ENCODE data around the gene SLC23A3.

DNA sequence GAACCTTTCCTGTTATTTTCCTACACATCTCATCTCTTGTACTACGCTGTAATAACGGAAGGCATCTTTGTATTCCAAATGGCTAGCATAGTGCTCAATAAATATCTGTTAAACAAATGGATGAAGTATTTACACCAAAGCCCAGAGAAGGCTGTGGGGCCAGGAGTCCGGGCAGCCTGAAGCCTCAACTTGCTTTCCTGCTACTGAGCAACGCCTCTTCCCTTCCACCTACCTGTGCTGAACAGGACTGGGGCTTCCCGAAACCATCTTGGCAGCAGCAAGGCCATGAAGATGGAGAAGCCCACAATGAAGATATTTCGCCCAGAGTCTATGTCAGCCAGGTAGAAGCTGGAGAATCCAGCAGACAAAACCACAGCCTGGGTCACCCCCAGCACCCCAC is 6.7 kb downstream of the SLC23A3 start:
- TF ChIP-seq, protein P1, sequence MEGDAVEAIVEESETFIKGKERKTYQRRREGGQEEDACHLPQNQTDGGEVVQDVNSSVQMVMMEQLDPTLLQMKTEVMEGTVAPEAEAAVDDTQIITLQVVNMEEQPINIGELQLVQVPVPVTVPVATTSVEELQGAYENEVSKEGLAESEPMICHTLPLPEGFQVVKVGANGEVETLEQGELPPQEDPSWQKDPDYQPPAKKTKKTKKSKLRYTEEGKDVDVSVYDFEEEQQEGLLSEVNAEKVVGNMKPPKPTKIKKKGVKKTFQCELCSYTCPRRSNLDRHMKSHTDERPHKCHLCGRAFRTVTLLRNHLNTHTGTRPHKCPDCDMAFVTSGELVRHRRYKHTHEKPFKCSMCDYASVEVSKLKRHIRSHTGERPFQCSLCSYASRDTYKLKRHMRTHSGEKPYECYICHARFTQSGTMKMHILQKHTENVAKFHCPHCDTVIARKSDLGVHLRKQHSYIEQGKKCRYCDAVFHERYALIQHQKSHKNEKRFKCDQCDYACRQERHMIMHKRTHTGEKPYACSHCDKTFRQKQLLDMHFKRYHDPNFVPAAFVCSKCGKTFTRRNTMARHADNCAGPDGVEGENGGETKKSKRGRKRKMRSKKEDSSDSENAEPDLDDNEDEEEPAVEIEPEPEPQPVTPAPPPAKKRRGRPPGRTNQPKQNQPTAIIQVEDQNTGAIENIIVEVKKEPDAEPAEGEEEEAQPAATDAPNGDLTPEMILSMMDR (IDR thresholded peaks at IDR 0.05; ENCODE audit: borderline replicate concordance, extremely low read depth, low read length, poor library complexity, severe bottlenecking), result no peak
- no peak for TF ChIP-seq EZH2 (IDR thresholded peaks at IDR 0.05; ENCODE audit: borderline replicate concordance, low read depth, low read length, severe bottlenecking)
